Upper lobe of left lung (tissue), 4 donors: ENCODE data around the gene RAB36.

Experiments used
- EP300 ChIP-seq, 4 donors: sonication (generic); formaldehyde crosslinking; IDR thresholded peaks; one replicate each; pipeline ENCODE4 v1.5.1; 2017; ENCODE audit warnings: antibody characterized with exemption in 4 of 4, control low read depth in 2 of 4
- POLR2A ChIP-seq, 4 donors: fragments of 450-650 bp; IDR thresholded peaks; one replicate each; pipeline ENCODE4 v1.5.1; 2016 to 2017; ENCODE audit warnings: antibody characterized with exemption in 4 of 4, mild to moderate bottlenecking in 2 of 4

DNA sequence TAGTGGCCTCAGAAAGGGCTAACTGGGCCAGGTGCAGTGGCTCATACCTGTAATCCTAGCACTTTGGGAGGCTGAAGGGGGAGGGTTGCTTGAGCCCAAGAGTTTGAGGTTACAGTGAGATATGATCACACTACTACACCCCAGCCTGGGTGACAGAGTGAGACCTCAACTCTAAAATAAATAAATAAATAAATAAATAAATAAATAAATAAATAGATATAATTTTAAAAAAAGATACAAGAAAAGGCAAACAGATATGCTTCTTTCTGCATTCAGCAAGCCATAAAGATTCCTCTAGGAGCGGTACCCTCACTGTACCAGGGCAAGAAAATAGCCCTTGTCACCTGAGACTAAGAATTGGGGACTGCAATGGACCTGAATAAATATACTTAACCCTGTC lies 2.2 kb upstream of the RAB36 start:
- TF ChIP-seq EP300 (IDR thresholded peaks at IDR 0.05) (no peak), POLR2A (IDR thresholded peaks at IDR 0.05) (no peak)
